ENCODE data around the gene AHCTF1. TPM values are rescaled to one million over a fixed set of nuclear protein-coding genes. Genes with fewer than 3 reads are reported as not detected.
"Not testable (repeated sequence)": the region's sequence is repeated elsewhere in the genome, so short reads cannot be mapped to it uniquely, and the experiment has no call there.

Gene AHCTF1
- total RNA-seq, 1 experiment from 2014 or later, result 61.3 TPM

DNA sequence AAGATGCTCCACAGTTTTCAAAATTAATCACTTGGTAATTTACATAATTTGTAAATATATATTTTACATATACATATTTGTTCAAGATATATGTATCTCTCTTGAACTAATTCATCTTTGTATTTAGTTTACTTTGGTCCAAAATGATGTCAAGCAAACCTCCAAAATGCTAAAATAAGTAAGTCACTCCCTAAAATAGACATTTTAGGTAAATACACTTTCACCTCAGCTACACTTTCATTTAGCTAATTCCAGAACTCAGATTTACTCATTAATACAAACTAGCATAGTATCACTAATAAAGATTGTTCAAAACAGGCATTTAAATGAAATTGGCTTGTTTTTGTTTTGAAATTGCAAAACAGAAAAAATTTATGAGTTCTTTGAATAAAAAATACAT lies 40.6 kb downstream of the AHCTF1 start:
- no TSS peak for BruUV-seq (replicated peaks)

GRCh38 chr1:246888522-246888921 lies 43.2 kb downstream of the AHCTF1 start:
- CTCF ChIA-PET, result no interaction called here
- Mint-ChIP-seq H3K27me3 (ENCODE audit: unreplicated experiment) (no peaks in the 10 kb centered on the region), H3K36me3 (ENCODE audit: insufficient read depth, unreplicated experiment) (peaks cover 33% of the 10 kb centered on the region), H3K9me3 (ENCODE audit: low read depth, unreplicated experiment) (no peaks in the 10 kb centered on the region), H3K4me3 (ENCODE audit: low read depth, unreplicated experiment) (no peak overlapping the region), H3K4me1 (ENCODE audit: low read depth, unreplicated experiment) (no peaks in the 10 kb centered on the region), H3K27ac (ENCODE audit: unreplicated experiment) (no peak overlapping the region)
- no TSS peak for BruUV-seq (replicated peaks)
- intact Hi-C loops (cut with micrococcal nuclease; ENCODE audit: unreplicated experiment), result no loop called here
- no peak for DNase-seq
- no peak for TF ChIP-seq CTCF (IDR thresholded peaks at IDR 0.05; ENCODE audit: unreplicated experiment)

More for the DNA sequence above, 40.6 kb downstream of the AHCTF1 start:
- no peak for TF ChIP-seq CTCF (IDR thresholded peaks at IDR 0.05; ENCODE audit: unreplicated experiment)
- no peak overlapping the region for H3K27ac Mint-ChIP-seq (ENCODE audit: unreplicated experiment)
- no peaks in the 10 kb centered on the region for H3K27me3 Mint-ChIP-seq (ENCODE audit: unreplicated experiment)
- H3K4me1 Mint-ChIP-seq (ENCODE audit: low read depth, unreplicated experiment), result no peaks in the 10 kb centered on the region
- CTCF ChIA-PET, result no interaction called here
- no peak for DNase-seq
- no peak overlapping the region for H3K4me3 Mint-ChIP-seq (ENCODE audit: low read depth, unreplicated experiment)
- H3K36me3 Mint-ChIP-seq (ENCODE audit: insufficient read depth, unreplicated experiment), result peaks cover 59% of the 10 kb centered on the region
- H3K9me3 Mint-ChIP-seq (ENCODE audit: low read depth, unreplicated experiment), result no peaks in the 10 kb centered on the region
- intact Hi-C loops (cut with micrococcal nuclease; ENCODE audit: unreplicated experiment), result no loop called here

DNA sequence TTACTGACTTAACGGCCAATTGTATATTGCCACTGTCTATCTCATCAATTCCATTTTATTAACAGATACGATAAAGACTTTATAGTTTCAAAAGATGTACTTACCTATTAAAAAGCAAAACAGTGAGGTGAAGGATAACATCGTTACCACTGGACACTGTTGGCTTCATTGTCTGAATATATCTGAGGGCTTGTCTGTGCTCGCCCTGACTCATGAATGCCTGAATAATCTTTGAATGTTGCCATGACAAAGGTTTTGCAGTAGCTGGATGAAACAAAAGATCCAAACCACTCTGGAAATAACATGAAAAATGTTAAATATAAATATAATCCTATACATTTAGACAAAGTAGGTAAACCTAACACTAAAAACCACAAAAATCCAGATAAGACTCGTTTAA lies 46.4 kb downstream of the AHCTF1 start:
- DNase-seq; H3K4me1 Mint-ChIP-seq (ENCODE audit: low read depth, unreplicated experiment); H3K27me3 Mint-ChIP-seq (ENCODE audit: unreplicated experiment); BruUV-seq (replicated peaks); H3K4me3 Mint-ChIP-seq (ENCODE audit: low read depth, unreplicated experiment); CTCF ChIA-PET; H3K9me3 Mint-ChIP-seq (ENCODE audit: low read depth, unreplicated experiment); H3K27ac Mint-ChIP-seq (ENCODE audit: unreplicated experiment); intact Hi-C loops (cut with micrococcal nuclease; ENCODE audit: unreplicated experiment): not testable (repeated sequence)
- peaks cover 22% of the 10 kb centered on the region for H3K36me3 Mint-ChIP-seq (ENCODE audit: insufficient read depth, unreplicated experiment)

DNA sequence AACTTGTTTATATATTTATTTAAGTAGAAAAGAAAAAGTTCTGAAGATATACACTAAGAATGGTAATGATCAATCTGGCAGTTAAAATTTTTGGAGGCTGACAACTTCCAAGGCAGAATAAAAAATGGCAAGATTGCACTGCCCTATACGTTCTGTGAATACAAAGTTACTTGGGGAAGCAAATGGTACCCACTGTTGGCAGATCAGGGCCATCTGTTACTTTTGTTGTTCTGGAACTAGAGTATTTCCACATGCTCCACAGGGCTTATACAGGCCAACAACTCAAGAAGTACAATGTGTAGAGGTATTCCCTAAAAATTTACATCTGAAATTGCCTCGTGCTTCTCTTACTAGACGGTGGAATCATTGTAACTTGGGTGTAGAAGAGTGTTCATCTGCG lies 53.2 kb downstream of the AHCTF1 start:
- intact Hi-C loops (cut with micrococcal nuclease; ENCODE audit: unreplicated experiment), result no loop called here
- no peak for DNase-seq
- Mint-ChIP-seq H3K36me3 (ENCODE audit: insufficient read depth, unreplicated experiment) (peaks cover 20% of the 10 kb centered on the region), H3K9me3 (ENCODE audit: low read depth, unreplicated experiment) (no peaks in the 10 kb centered on the region), H3K4me3 (ENCODE audit: low read depth, unreplicated experiment) (no peak overlapping the region), H3K27me3 (ENCODE audit: unreplicated experiment) (no peaks in the 10 kb centered on the region), H3K4me1 (ENCODE audit: low read depth, unreplicated experiment) (no peaks in the 10 kb centered on the region), H3K27ac (ENCODE audit: unreplicated experiment) (no peak overlapping the region)
- CTCF ChIA-PET, result no interaction called here
- BruUV-seq (replicated peaks), result no TSS peak
- TF ChIP-seq CTCF (IDR thresholded peaks at IDR 0.05; ENCODE audit: unreplicated experiment), result no peak

DNA sequence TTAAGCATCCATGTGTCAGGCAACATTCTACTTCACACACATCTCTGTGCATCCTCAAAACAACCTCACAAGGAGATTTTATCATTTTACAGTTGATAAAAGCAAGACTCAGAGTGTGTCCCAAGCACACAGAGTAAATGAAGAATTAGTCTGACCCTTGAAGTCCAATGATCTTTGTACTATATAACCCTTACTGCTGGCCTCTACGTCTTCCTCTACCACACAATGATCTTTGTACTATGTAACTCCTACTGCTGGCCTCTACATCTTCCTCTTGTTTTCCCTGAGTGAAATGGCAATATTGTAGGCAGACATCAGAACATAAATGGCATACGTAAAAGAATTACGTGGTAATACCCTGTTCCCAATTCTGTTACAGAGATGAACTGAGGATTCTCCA lies 55.3 kb downstream of the AHCTF1 start:
- DNase-seq, result no peak
- CTCF ChIA-PET, result no interaction called here
- Mint-ChIP-seq H3K4me3 (ENCODE audit: low read depth, unreplicated experiment) (no peak overlapping the region), H3K9me3 (ENCODE audit: low read depth, unreplicated experiment) (no peaks in the 10 kb centered on the region), H3K27me3 (ENCODE audit: unreplicated experiment) (no peaks in the 10 kb centered on the region), H3K27ac (ENCODE audit: unreplicated experiment) (no peak overlapping the region), H3K4me1 (ENCODE audit: low read depth, unreplicated experiment) (no peaks in the 10 kb centered on the region), H3K36me3 (ENCODE audit: insufficient read depth, unreplicated experiment) (peaks cover 20% of the 10 kb centered on the region)
- TF ChIP-seq CTCF (IDR thresholded peaks at IDR 0.05; ENCODE audit: unreplicated experiment), result no peak
- intact Hi-C loops (cut with micrococcal nuclease; ENCODE audit: unreplicated experiment), result no loop called here
- no TSS peak for BruUV-seq (replicated peaks)
